T47D (cell line): Measurements from ENCODE around the gene ENOX1.
"Not testable (repeated sequence)": the region's sequence is repeated elsewhere in the genome, so short reads cannot be mapped to it uniquely, and the experiment has no call there.

ENCODE experiments used
- DNase-seq, 2 experiments: peaks; one replicate each; pipeline versions ENCODE4 v3.0.0 to v3.0.0-alpha.2; 2011 to 2012; ENCODE audit warnings: low read depth in 1 of 2, low spot score in 1 of 2
- JUND ChIP-seq: IDR thresholded peaks from 2 replicates; pipeline ENCODE4 v1.6.1; 2012; ENCODE audit warnings: low read depth
- in situ Hi-C: cut with HindIII; loops from 2 replicates; pipeline ENCODE4 v1.10.0; 2016; ENCODE audit warnings: low sequenced_read_pairs, low pct_unique_long_range_greater_than_20kb

ENOX1 gene

GRCh38 chr13:43426355-43426754 lies 360.4 kb downstream of the ENOX1 start:
- TF ChIP-seq JUND, result no peak
- in situ Hi-C loops, result no loop called here

DNA sequence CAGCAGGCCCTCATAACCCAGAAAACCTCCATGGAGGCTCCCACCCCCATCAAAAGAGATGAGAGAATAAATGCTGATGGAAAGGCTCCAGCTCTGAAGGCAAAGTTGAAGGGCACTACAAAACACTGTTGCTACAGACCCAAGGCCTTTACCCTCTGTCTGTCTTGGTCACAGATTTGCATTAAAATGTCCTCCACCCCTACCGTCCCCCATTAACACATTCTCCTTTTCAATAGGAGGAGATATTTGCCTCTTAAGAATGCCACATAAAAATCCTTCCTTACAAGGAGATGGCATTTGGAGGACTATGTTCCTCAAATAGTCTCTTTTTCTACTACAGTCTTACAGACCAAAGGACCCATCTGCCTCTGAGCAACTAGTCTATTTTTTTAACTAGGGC lies 361.5 kb downstream of the ENOX1 start:
- no peak for DNase-seq
- TF ChIP-seq JUND, result no peak
- in situ Hi-C loops, result no loop called here

More at GRCh38 chr13:43426355-43426754, 360.4 kb downstream of the ENOX1 start:
- no peak for DNase-seq

DNA sequence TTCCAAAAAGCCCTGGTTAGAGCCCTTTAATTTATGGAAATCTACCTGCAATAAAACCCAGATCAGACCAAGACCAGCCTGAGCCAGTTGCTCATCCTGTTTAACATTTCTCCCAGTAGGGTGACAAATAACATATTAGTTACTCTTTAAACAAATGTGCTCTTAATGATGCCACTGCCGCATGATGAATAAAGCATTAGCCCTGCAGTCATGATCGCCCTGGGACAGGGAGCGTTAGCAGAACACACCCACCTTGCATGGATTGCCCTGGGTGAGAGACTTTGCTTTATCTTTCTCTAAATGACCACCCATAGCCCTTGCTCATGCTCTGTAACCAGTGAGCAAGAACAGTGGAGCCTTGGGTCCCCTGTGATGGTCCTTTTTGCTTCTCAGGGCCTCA lies 362.4 kb downstream of the ENOX1 start:
- no peak for TF ChIP-seq JUND
- in situ Hi-C loops, result no loop called here
- no peak for DNase-seq

DNA sequence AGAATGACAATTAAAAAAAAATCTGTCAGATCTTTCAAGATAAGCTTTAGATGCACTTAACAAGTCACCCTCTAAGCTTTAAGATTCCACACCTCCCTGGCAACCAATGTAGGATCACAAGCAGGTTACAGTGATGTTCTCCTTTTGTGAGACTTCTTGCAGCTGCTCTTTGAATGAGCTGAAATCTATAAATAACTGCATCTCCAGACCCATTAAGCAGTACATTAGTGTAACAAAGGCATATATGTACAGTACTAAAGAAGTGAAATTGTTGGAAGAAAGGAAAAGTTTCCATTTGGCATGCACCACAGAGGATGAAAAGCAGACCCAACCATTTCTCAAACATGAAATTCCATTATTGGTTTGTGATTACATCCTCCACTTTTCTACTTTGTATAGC lies 364.7 kb downstream of the ENOX1 start:
- no peak for TF ChIP-seq JUND
- in situ Hi-C loops, result no loop called here
- no peak for DNase-seq

- DNase-seq, in situ Hi-C loops: not testable (repeated sequence)
Measured at GRCh38 chr13:43416842-43417241, 369.9 kb downstream of the ENOX1 start.

DNA sequence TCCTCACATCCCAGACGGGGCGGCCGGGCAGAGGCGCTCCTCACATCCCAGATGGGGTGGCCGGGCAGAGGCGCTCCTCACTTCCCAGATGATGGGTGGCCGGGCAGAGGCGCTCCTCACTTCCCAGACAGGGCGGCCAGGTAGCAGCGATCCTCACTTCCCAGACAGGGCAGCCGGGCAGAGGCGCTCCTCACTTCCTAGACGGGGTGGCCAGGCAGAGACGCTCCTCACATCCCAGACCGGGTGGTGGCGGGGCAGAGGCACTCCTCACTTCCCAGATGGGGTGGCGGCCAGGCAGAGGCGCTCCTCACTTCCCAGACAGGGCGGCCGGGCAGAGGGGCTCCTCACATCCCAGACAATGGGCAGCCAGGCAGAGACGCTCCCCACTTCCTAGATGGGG lies 370.4 kb downstream of the ENOX1 start:
- DNase-seq, in situ Hi-C loops: not testable (repeated sequence)

DNA sequence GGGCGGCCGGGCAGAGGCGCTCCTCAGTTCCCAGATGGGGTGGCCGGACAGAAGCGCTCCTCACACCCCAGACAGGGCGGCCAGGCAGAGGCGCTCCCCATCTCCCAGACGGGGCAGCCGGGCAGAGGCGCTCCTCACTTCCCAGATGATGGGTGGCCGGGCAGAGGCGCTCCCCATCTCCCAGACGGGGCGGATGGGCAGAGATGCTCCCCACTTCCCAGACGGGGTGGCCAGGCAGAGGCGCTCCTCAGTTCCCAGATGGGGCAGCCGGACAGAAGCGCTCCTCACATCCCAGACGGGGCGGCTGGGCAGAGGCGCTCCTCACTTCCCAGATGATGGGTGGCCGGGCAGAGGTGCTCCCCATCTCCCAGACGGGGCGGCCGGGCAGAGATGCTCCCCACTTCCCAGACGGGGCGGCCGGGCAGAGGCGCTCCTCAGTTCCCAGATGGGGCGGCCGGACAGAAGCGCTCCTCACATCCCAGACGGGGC lies 370.8 kb downstream of the ENOX1 start:
- DNase-seq, in situ Hi-C loops: not testable (repeated sequence)

DNA sequence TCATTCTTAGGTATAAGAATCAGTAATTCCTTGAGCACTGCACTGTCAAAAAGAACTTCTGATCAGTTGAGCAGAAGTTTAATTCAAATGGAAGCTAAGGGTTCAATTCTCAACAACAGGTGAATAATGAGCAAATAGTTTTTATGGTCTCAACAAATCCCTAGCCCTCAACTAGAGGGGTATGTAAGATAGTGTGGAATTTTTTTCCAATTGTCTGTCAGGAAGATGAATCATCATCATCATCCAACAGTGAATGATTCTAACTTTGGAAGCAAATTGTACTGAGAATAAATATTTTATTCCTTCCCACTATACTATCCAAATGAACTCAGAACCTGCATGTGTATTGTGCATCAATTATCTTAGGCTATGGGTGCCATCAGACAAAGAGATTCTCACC lies 372.7 kb downstream of the ENOX1 start:
- no peak for TF ChIP-seq JUND
- DNase-seq, result no peak
- in situ Hi-C loops, result no loop called here

GRCh38 chr13:43411741-43412140 lies 375.0 kb downstream of the ENOX1 start:
- no peak for TF ChIP-seq JUND
- no peak for DNase-seq
- in situ Hi-C loops, result no loop called here

DNA sequence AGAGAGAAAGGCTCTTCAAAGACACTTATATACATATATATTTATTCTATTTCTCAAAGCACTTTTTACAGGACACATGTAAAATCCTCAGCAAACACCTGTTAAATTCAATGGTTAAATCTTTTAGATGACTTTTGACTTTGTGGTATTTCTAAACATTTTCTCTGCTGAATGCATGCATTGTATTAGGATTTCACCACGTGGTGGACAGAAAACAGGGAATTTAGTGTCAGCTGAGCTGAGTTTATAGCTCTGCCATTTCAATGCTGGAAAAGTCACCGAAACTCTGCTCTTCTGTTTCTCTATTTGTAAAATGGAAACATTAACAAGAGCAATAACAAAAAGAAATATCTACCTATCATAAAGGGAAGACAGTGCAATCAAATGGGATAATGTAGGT lies 375.6 kb downstream of the ENOX1 start:
- no peak for TF ChIP-seq JUND
- in situ Hi-C loops, result no loop called here

DNA sequence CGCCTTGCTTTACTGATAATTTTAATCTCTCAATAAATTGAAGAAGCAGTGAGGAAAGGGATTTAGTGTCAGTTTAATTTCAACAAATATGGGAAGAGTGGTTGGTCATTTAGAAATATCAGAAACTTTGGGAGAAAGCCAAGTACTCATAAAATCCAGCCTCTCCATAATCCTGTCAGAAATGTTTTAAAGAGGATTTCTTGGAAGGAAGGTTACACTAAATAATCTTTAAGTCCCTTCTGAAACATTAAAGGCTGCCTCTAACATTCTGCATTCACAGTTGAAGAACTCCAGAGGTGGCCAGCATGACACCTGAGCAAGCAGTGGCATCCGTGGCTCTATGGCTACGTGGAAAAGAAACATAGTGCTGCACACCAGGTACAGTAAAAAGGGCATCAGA lies 378.5 kb downstream of the ENOX1 start:
- no peak for TF ChIP-seq JUND
- in situ Hi-C loops, result no loop called here
- no peak for DNase-seq

More for the DNA sequence above, 375.6 kb downstream of the ENOX1 start:
- no peak for DNase-seq

DNA sequence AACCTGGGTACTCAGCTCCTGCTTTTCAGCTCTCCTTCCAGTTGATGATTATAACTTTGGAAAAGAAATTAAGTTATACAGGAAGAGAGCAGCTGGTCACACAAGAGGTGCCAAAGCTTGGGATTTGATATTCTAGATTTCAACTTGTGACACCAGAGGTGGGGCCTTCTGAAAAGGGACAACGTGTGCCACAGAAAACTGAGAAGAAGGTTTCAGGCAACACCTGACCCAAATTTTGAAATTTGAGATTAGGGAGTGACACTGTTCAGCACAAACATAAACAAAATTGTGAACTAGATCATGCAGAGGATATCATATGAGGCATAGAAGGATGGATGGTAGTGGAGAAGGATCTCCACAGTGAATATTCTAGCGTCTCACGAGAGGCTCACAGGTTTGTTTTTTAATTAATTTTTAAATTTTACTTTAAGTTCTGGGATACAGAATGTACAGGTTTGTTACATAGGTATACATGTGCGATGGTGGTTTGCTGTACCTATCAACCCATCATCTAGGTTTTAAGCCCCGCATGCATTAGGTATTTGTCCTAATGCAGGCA lies 379.7 kb downstream of the ENOX1 start:
- DNase-seq, result no peak
- in situ Hi-C loops, result no loop called here
- TF ChIP-seq JUND, result no peak

GRCh38 chr13:43405457-43405856 lies 381.3 kb downstream of the ENOX1 start:
- TF ChIP-seq JUND, result no peak
- DNase-seq, result no peak
- in situ Hi-C loops, result no loop called here

DNA sequence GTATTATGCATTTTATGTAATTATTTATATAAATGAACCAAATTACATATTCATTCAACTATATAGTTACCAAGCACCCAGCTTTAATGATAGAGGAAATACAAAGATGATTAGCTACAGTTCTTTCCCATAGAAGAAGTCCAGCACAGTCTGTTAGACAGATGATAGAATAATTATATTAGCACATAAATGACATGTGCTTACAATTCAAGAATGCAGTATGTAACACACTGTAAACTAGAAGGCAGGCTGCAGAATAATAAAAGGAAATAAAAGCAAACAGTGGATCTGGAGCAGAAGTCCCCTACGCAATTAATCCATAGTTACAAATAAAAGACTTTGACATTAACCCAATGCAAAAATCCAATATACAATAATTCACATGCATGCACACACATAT lies 384.4 kb downstream of the ENOX1 start:
- in situ Hi-C loops, result no loop called here
- DNase-seq, result no peak
- no peak for TF ChIP-seq JUND
